ENCODE measurements around the gene HDHD5.

DNA sequence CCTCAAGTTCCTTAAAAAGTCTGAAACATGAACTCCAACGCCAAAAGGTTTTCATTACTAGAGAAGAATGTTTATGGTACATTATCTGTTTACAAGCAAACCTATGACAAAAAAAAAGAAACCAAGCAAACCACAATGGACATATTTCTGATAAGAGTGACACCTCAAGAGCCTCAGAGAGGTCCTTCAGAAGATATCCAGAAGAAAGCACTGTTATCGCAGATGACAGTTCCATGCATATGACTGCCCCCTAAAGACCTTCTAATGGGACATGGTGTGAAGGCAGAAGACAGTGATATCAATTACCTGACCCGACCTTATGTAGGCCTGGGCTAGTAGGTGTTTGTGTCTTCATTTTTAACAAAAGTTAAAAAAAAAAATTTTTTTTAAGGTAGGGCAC is 3.1 kb downstream of the HDHD5 start:
- TF ChIP-seq CTCF (IDR thresholded peaks at IDR 0.05; ENCODE audit: low read depth, low read length) (no peak), POLR2A (IDR thresholded peaks at IDR 0.05; ENCODE audit: extremely low read depth, insufficient read length) (no peak)
